Bone marrow (tissue), 2 donors: Measurements from ENCODE around the gene MED12L.

Experiments used
- DNase-seq, 2 donors: peaks; one replicate each; lab custom pipeline; 2025; lab: John Stamatoyannopoulos, UW

The MED12L gene

GRCh38 chr3:151171145-151171757 lies 85.8 kb downstream of the MED12L start:
- peak; percentile 3 to 81 for DNase-seq

GRCh38 chr3:151174351-151174750 lies 88.9 kb downstream of the MED12L start:
- DNase-seq: no peak

GRCh38 chr3:151175952-151176351 lies 90.5 kb downstream of the MED12L start:
- no peak for DNase-seq

GRCh38 chr3:151178208-151178845 lies 92.9 kb downstream of the MED12L start:
- no peak for DNase-seq

GRCh38 chr3:151182349-151183079 lies 97.0 kb downstream of the MED12L start:
- DNase-seq: no peak

- DNase-seq: no peak
Measured at GRCh38 chr3:151183265-151183671, 97.8 kb downstream of the MED12L start.

- DNase-seq: no peak
Measured at GRCh38 chr3:151191095-151191494, 105.6 kb downstream of the MED12L start.

GRCh38 chr3:151192545-151192944 lies 107.1 kb downstream of the MED12L start:
- no peak for DNase-seq

GRCh38 chr3:151195826-151196225 lies 110.4 kb downstream of the MED12L start:
- DNase-seq: no peak

- no peak for DNase-seq
Measured at GRCh38 chr3:151196434-151196833, 111.0 kb downstream of the MED12L start.

- DNase-seq: no peak
Measured at GRCh38 chr3:151197228-151197627, 111.8 kb downstream of the MED12L start.

- no peak for DNase-seq
Measured at GRCh38 chr3:151197981-151198767, 112.7 kb downstream of the MED12L start.

- DNase-seq: no peak
Measured at GRCh38 chr3:151198849-151199248, 113.4 kb downstream of the MED12L start.

- no peak for DNase-seq
Measured at GRCh38 chr3:151199554-151200438, 114.3 kb downstream of the MED12L start.

GRCh38 chr3:151200586-151200985 lies 115.1 kb downstream of the MED12L start:
- DNase-seq: no peak

GRCh38 chr3:151201051-151201730 lies 115.7 kb downstream of the MED12L start:
- no peak for DNase-seq

GRCh38 chr3:151203051-151203420 lies 117.6 kb downstream of the MED12L start, which contains the start of gene GPR171:
Gene GPR171, minus strand, starts transcription at chr3:151203216. Its CDS starts 3,830 bp downstream, at chr3:151199386.
- DNase-seq: no peak

- no peak for DNase-seq
Measured at GRCh38 chr3:151204530-151205402, 119.3 kb downstream of the MED12L start.

GRCh38 chr3:151205482-151205881 lies 120.0 kb downstream of the MED12L start:
- DNase-seq: no peak

- DNase-seq: no peak
Measured at GRCh38 chr3:151206201-151206600, 120.7 kb downstream of the MED12L start.
